ENCODE measurements around the gene GALNT9.
"Not testable (repeated sequence)": the region's sequence is repeated elsewhere in the genome, so short reads cannot be mapped to it uniquely, and the experiment has no call there.

GALNT9 gene

GRCh38 chr12:132277374-132277941 is 51.9 kb downstream of the GALNT9 start:
- DNase-seq, result no peak

- no peak for DNase-seq
Measured at GRCh38 chr12:132276827-132277373, 52.5 kb downstream of the GALNT9 start.

GRCh38 chr12:132276066-132276826 is 53.1 kb downstream of the GALNT9 start:
- no peak for DNase-seq

- DNase-seq, result no peak
Measured at GRCh38 chr12:132275631-132276030, 53.8 kb downstream of the GALNT9 start.

- DNase-seq, result peak; percentile 72
Measured at GRCh38 chr12:132275110-132275531, 54.3 kb downstream of the GALNT9 start.

DNA sequence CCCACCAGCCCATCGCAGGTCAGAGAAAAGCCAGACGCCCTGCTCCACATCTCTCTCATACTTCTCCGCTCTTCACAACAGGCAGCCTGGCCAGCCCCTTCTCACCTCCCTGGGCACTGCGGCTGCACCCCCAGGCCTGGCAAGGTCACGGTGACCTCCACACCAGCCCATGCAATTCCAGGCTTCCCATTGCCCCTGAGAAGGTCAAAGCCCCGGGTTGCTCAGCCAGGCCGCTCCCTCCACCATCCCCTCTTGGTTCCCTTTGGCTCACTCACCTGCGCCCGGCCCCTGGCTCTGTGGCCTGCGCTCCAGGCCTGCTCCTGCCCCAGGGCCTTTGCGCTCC is 55.4 kb downstream of the GALNT9 start:
- DNase-seq, result no peak

DNA sequence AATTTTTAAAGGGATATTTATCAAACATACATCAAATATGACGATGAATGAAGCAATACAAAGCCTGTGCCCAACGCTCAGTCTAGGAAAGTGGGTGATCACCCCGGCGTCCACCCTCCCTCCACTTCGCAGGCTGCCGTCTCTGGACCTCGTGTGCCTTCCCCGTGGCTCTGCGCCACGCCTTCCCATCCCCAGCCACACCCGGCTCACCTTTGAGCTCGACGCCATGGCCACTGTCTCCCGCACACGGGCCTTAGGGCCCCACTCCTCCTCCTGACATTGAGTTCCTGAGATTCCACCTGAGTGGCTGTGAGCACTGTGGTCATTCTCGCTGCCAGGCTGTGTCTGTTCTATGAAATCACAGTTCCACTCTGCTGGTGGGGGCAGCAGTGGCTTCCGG is 56.7 kb downstream of the GALNT9 start:
- no peak for DNase-seq

DNA sequence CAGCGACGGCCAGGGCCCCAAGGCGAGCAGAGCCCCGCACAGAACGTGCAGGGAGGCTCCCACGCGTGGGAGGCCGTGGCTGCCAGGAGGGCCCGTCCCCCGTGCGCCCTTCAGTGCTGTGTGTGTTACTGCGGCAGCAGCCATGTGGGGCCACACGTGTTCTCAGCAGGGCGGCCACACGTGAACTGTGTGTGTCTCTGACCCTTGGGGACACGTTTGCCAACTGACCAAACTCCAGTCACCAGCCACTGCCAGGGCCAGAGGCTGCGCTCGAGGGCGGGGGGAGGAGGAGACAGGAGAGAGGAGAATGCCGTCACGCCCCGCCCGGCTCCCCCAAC is 57.7 kb downstream of the GALNT9 start:
- no peak for DNase-seq

- no peak for DNase-seq
Measured at GRCh38 chr12:132270969-132271754, 58.2 kb downstream of the GALNT9 start.

DNA sequence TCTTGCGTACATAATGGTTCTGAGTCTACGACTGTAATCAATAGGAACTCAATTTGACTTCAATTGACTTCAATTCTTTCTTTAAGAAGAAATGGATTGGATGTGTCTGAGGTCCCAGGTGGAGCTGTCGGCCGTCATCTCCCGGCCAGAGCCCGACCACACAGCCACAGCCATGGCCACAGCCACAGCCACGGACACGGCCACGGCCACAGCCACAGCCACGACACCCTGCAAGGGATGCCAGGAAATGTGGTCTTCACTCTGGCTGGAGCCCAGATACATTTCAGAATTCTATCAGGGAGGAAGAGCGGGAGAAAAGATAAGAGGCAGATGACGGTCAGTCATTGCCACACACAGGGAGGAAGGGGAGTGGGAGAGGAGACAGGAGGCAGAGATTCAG is 58.9 kb downstream of the GALNT9 start:
- no peak for DNase-seq

GRCh38 chr12:132269271-132269968 is 60.0 kb downstream of the GALNT9 start:
- DNase-seq, result no peak

DNA sequence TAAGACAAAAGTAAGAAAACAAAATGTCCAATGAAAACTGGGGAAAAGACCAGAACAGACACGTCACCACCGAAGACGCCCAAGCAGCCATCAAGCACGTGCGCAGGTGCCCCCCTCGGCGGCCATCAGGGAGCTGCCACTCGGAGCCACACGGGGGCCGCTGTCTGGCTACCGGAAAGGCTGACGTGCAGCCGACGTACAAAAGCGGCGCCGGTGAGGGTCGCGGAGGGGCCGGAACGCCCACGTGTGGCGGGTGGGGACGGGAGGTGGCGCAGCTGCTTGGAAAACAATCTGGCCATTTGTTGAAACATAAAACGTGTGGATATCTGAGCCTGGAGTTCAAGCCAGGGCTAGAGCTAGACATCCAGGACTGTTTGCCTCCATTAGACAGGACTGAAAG is 60.7 kb downstream of the GALNT9 start:
- DNase-seq, result no peak

DNA sequence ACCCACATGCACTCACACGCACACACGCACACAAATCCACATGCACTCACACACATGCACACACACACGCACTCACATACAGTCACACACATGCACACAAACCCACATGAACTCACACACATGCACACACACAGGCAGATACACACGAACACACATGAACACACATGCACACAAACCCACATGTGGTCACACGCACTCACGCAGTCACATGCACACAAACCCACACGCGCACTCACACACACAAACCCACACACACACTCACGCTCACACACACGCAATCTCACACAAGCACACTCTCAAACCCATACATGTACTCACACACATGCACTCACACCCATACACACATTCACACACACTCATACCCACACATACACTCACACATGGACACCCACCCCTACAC is 61.5 kb downstream of the GALNT9 start:
- no peak for DNase-seq

DNA sequence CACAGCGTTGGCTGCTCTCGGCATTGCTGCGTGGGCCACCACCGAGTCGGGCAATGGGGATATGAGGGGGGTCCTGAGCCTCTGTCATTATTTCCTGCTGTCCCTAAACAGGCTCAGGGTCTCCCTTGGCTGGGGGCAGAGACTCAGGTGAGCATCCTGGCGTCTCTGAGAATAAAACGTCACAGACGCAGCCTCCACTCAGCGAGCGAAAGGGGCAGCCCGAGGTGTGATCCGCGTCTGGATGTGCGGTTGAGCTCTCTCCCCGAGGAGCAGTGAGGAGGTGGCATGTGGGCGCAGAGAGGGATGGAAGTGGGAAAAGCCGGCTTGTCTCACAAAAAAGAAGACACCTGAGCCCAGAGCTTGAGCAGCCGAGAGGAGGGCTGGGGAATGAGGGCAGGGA is 62.6 kb downstream of the GALNT9 start:
- no peak for DNase-seq

GRCh38 chr12:132266370-132266769 is 63.0 kb downstream of the GALNT9 start:
- DNase-seq, result no peak

- not testable (repeated sequence) for DNase-seq
Measured at GRCh38 chr12:132265822-132266221, 63.6 kb downstream of the GALNT9 start.

DNA sequence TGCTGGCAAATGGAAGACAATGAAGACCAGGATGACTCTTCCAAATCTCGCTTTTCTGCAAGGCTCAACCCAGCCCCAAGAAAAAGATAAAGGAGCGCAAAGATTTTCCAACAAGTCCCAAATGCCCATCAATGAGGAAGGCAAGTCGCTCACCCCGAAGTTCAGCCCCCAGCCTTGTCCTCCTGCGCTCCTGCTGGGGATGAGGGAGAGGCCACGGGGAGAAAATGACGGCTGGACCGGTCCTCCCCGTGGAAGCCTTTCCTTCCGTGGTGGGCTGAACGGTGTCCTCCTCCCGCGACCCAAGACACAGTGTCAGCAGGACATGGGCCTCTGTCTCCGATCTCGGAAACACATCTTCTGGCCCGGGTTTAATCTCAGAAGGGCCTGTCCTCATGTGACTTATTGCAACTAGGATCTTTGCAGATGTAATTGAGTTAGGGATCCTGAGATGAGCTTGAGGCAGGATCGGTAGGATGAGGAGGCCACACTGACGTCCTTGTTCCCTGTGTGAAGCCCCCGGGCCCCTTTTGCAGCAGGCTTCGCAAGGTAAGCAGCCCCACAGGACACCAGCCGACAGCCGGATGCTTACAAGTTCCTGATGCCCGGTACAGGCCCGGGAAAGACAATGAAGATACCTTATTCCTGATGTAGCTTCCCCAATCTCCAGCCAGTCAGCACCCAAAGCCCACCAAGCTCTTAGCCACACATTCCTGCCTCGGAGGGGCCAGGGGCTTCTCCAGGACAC is 64.2 kb downstream of the GALNT9 start:
- DNase-seq, result no peak

- DNase-seq, result no peak
Measured at GRCh38 chr12:132264086-132265010, 65.0 kb downstream of the GALNT9 start.

- DNase-seq, result no peak
Measured at GRCh38 chr12:132263451-132264049, 65.8 kb downstream of the GALNT9 start.

DNA sequence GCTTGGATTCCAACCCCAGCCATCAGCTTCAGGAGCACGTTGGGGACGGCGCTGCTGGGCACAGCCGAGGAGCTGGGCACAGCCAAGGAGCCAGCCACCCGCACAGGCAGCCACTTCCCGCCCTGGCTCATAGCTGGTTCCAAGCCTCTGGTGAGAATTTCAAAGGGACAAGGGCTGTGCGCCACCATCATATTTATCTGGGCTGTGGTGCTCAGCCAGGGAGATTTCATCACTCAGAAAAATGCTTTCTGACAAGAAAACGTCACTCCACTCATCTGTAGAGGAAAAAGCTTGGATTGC is 66.4 kb downstream of the GALNT9 start:
- no peak for DNase-seq
